ENCODE results near the gene KCNG4. TPM values are rescaled to one million over a fixed set of nuclear protein-coding genes. Genes with fewer than 3 reads are reported as not detected.

KCNG4 gene
- not detected in 2 replicates for total RNA-seq (2021; fragmentation: NEBNext Ultra II Directional; extraction: Animal tissue kit (Norgen Biotek cat#: 25700))
- not detected in 2 replicates for polyA plus RNA-seq (2011; rRNA removed)
- polyA plus RNA-seq (2011; cell fraction: cytosol; rRNA removed), result not detected
- not detected for polyA plus RNA-seq (2011; cell fraction: nucleus; rRNA removed)
- not detected in 4 replicates for polyA plus RNA-seq (2012, experiment 1 of 2)
- not detected for polyA plus RNA-seq (2012, experiment 2 of 2)
- polyA plus RNA-seq (2013, experiment 1 of 2), result not detected
- polyA plus RNA-seq (2013, experiment 2 of 2), result not detected
- 0.02 TPM in 1 of 2 replicates, not detected in the other for polyA minus RNA-seq (2011; rRNA and poly(A)+ RNA removed)
- polyA minus RNA-seq (2011; cell fraction: cytosol; rRNA and poly(A)+ RNA removed), result not detected
- not detected for polyA minus RNA-seq (2011; cell fraction: nucleus; rRNA and poly(A)+ RNA removed)
- long read RNA-seq, experiment 1, result 0 reads
- long read RNA-seq, experiment 2, result 0 reads

DNA sequence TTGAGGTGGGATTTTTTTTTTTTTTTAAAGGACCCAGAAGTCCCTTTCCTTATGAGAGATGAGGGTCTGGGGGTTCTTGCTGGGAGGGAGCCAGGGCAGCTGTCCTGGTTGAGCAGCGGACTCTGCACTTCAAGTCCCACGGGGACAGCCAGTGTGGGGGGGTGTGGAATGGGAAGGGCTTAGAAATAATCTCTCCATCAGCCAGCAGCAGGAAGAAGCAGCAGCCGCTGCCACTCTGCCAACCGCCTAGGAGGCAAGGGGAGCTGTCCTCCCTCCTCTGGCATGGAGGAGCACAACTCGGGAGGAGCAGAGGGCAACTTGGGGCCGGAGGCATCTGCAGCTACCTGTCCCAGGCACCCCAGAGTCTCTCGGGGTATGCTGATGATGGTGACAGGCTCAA, at the start of gene KCNG4:
TSS of gene KCNG4 (minus strand) at position 104 of the 400 bp plus-strand sequence. CDS start 2,527 bp downstream, outside the sequence.
- CTCF ChIA-PET (ENCODE audit: partially characterized antibody), result interaction anchor here (1.2 to 5.0 kb wide), 5 partner anchors 10 to 72 kb away, joined by 3 to 16 read pairs (median 4); partner anchors contain the start of gene TAF1C
- no peaks in the 10 kb centered on the region for H3K79me1 ChIP-seq (ENCODE audit: low read depth, low read length)
- H3K27ac ChIP-seq (ENCODE audit: low read depth, low read length), result no peak within 1 kb of the TSS
- H4K20me1 ChIP-seq (replicated peaks in 1 of 2; ENCODE audit: control insufficient read depth in 1 of 2, insufficient read depth in 2 of 2, low read length in 2 of 2), result no peaks in the 10 kb centered on the region
- H3K4me2 ChIP-seq (ENCODE audit: insufficient read depth in 1 of 2, low read depth in 2 of 2, low read length in 2 of 2), result no peak within 1 kb of the TSS
- H3K14ac ChIP-seq (ENCODE audit: insufficient read length), result no peak within 1 kb of the TSS
- no peak within 1 kb of the TSS for H2BK20ac ChIP-seq (ENCODE audit: low read length)
- no peak within 1 kb of the TSS for H3K23ac ChIP-seq (ENCODE audit: insufficient read length)
- H4K5ac ChIP-seq (ENCODE audit: insufficient read length, low read depth, low read length), result no peak within 1 kb of the TSS
- H3K18ac ChIP-seq (ENCODE audit: extremely low read depth, low read length), result no peak within 1 kb of the TSS
- no peaks in the 10 kb centered on the region for H3K23me2 ChIP-seq (ENCODE audit: low read depth, low read length)
- no peak within 1 kb of the TSS for H2AK5ac ChIP-seq (ENCODE audit: low read depth, low read length)
- no peak within 1 kb of the TSS for H2BK12ac ChIP-seq (ENCODE audit: low read depth, low read length)
- H2BK15ac ChIP-seq (ENCODE audit: low read length), result no peak within 1 kb of the TSS
- no peaks in the 10 kb centered on the region for H3K36me3 ChIP-seq (ENCODE audit: control insufficient read depth in 2 of 4, insufficient read depth in 4 of 4, low read length in 3 of 4)
- WGBS, 2 experiments (ENCODE audit: extremely low coverage in 1 of 2, insufficient coverage in 1 of 2, insufficient read length in 1 of 2, insufficient replicate concordance in 2 of 2, low coverage in 1 of 2, low lambda C conversion rate in 2 of 2, missing lambda C conversion rate in 1 of 2), result 92% methylated on average over 7 of the region's 7 CpGs; no CpG with 5 or more reads in 1 of the 2 experiments
- no peak within 1 kb of the TSS for H3K4me3 ChIP-seq (ENCODE audit: extremely low read depth in 1 of 4, insufficient read depth in 2 of 4, low read depth in 3 of 4, low read length in 4 of 4)
- no peak for FAIRE-seq
- no peak within 1 kb of the TSS for H3K56ac ChIP-seq (replicated peaks; ENCODE audit: insufficient read length, low read depth, low read length)
- no peak within 1 kb of the TSS for H2AFZ ChIP-seq (ENCODE audit: low read length)
- no peak within 1 kb of the TSS for H3K4ac ChIP-seq (replicated peaks; ENCODE audit: insufficient read length, low read depth, low read length)
- no peak within 1 kb of the TSS for H3K9ac ChIP-seq (replicated peaks in 1 of 4; ENCODE audit: extremely low read depth in 1 of 4, low read depth in 3 of 4, low read length in 3 of 4)
- no peak within 1 kb of the TSS; the same call in 1 of the 2 replicates for H4K8ac ChIP-seq (ENCODE audit: extremely low read depth, insufficient read depth, low read length)
- H3K79me2 ChIP-seq (ENCODE audit: control insufficient read depth in 1 of 2, insufficient read depth in 2 of 2, low read length in 2 of 2), result no peaks in the 10 kb centered on the region
- H2BK120ac ChIP-seq (replicated peaks; ENCODE audit: low read depth, low read length), result no peak within 1 kb of the TSS
- H3K27me3 ChIP-seq (replicated peaks in 1 of 4; ENCODE audit: control insufficient read depth in 3 of 4, extremely low read depth in 1 of 4, insufficient read depth in 3 of 4, low read length in 3 of 4), result no peaks in the 10 kb centered on the region; a peak in 1 of 7 replicates
- H4K91ac ChIP-seq (replicated peaks; ENCODE audit: insufficient read length, low read length), result no peak within 1 kb of the TSS
- POLR2A ChIA-PET (ENCODE audit: partially characterized antibody), result no interaction called here
- no peak for DNase-seq (ENCODE audit: low read depth in 1 of 2, low spot score in 2 of 2)
- no peak within 1 kb of the TSS for H2BK5ac ChIP-seq (ENCODE audit: low read depth, low read length)
- no peak for TF ChIP-seq EGR1 (IDR thresholded peaks at IDR 0.05; ENCODE audit: borderline replicate concordance, low read depth, low read length)
- no peak for TF ChIP-seq SIN3A (conservative IDR thresholded peaks at IDR 0.05 in 1 of 2, IDR thresholded peaks at IDR 0.05 in 1 of 2; ENCODE audit: low read depth in 1 of 2, low read length in 2 of 2)
- no peak for TF ChIP-seq KDM1A (IDR thresholded peaks at IDR 0.05; ENCODE audit: borderline replicate concordance, low read length)
- TF ChIP-seq POLR2A (IDR thresholded peaks at IDR 0.05; ENCODE audit: control extremely low read depth in 1 of 2, low read depth in 2 of 2, low read length in 2 of 2), result no peak
- no peak for TF ChIP-seq KDM4A (IDR thresholded peaks at IDR 0.05; ENCODE audit: low read depth, low read length, severe bottlenecking)
- TF ChIP-seq CTBP2 (IDR thresholded peaks at IDR 0.05; ENCODE audit: borderline replicate concordance, insufficient read depth, insufficient read length, low read length), result no peak
- no peak for TF ChIP-seq CBX5 (IDR thresholded peaks at IDR 0.05; ENCODE audit: low read depth, low read length)
- no peak for TF ChIP-seq CEBPB (IDR thresholded peaks at IDR 0.05; ENCODE audit: low read depth, low read length)
- no peak for TF ChIP-seq GABPA (IDR thresholded peaks at IDR 0.05; ENCODE audit: borderline replicate concordance, insufficient read depth, low read length)
- no peak for TF ChIP-seq EP300 (IDR thresholded peaks at IDR 0.05; ENCODE audit: borderline replicate concordance in 1 of 2, low read depth in 2 of 2, low read length in 2 of 2)
- TF ChIP-seq, protein P1, sequence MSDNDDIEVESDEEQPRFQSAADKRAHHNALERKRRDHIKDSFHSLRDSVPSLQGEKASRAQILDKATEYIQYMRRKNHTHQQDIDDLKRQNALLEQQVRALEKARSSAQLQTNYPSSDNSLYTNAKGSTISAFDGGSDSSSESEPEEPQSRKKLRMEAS (IDR thresholded peaks at IDR 0.05), result no peak
- TF ChIP-seq SUZ12 (IDR thresholded peaks at IDR 0.05; ENCODE audit: low read length), result no peak
- H3K4me1 ChIP-seq (replicated peaks in 1 of 4; ENCODE audit: control insufficient read depth in 3 of 4, insufficient read depth in 4 of 4, low read length in 3 of 4), result no peaks in the 10 kb centered on the region
- no peaks in the 10 kb centered on the region; a peak in 1 of 4 replicates for H3K9me3 ChIP-seq (ENCODE audit: insufficient read depth in 2 of 2, low read depth in 1 of 2, low read length in 1 of 2)

All from H1 (cell line).